Skeletal muscle satellite cell (primary cell): ENCODE results near the gene FAM186B.

ENCODE experiments used
- H3K27me3 ChIP-seq: 2 replicates; pipeline ENCODE4 v1.7.0; 2013; ENCODE audit warnings: low read length; ENCODE audit not compliant: control insufficient read depth, insufficient read depth
- H3K36me3 ChIP-seq: 2 replicates; pipeline ENCODE4 v1.7.0; 2013; ENCODE audit warnings: mild to moderate bottlenecking, control low read depth, low read length; ENCODE audit not compliant: insufficient read depth
- H3K4me1 ChIP-seq: 2 replicates; pipeline ENCODE4 v1.7.0; 2013; ENCODE audit warnings: low read length; ENCODE audit not compliant: control insufficient read depth, insufficient read depth
- H3K4me2 ChIP-seq: 2 replicates; pipeline ENCODE4 v1.7.0; 2013; ENCODE audit warnings: mild to moderate bottlenecking, low read length
- H3K4me3 ChIP-seq: 2 replicates; pipeline ENCODE4 v1.7.0; 2013; ENCODE audit warnings: low read length
- H3K9ac ChIP-seq: 2 replicates; pipeline ENCODE4 v1.7.0; 2013; ENCODE audit warnings: mild to moderate bottlenecking, low read depth, low read length, moderate library complexity
- H3K9me3 ChIP-seq: replicated peaks from 2 replicates; pipeline ENCODE4 v1.7.0; 2013; ENCODE audit warnings: mild to moderate bottlenecking, control low read depth, low read length

Gene FAM186B

GRCh38 chr12:49553512-49554088, 51.8 kb downstream of the FAM186B start:
- no peak overlapping the region for H3K4me3 ChIP-seq
- H3K4me2 ChIP-seq = no peak overlapping the region
- H3K36me3 ChIP-seq = peaks cover 11% of the 10 kb centered on the region
- peaks cover 34% of the 10 kb centered on the region for H3K27me3 ChIP-seq
- H3K9me3 ChIP-seq = no peaks in the 10 kb centered on the region
- H3K4me1 ChIP-seq = peaks cover 8% of the 10 kb centered on the region
- no peak overlapping the region for H3K9ac ChIP-seq

- Histone ChIP-seq H3K27me3 (peaks cover 41% of the 10 kb centered on the region), H3K4me1 (peaks cover 10% of the 10 kb centered on the region), H3K4me2 (no peak overlapping the region), H3K9me3 (no peaks in the 10 kb centered on the region), H3K4me3 (no peak overlapping the region), H3K9ac (no peak overlapping the region), H3K36me3 (peaks cover 6% of the 10 kb centered on the region)
Observed at GRCh38 chr12:49552899-49553298, 52.5 kb downstream of the FAM186B start.

GRCh38 chr12:49552425-49552824, 53.0 kb downstream of the FAM186B start:
- no peak overlapping the region for H3K9ac ChIP-seq
- H3K4me1 ChIP-seq = peaks cover 10% of the 10 kb centered on the region
- H3K36me3 ChIP-seq = peaks cover 2% of the 10 kb centered on the region
- H3K27me3 ChIP-seq = peaks cover 46% of the 10 kb centered on the region
- H3K9me3 ChIP-seq = no peaks in the 10 kb centered on the region
- no peak overlapping the region for H3K4me2 ChIP-seq
- no peak overlapping the region for H3K4me3 ChIP-seq

GRCh38 chr12:49552014-49552413, 53.4 kb downstream of the FAM186B start:
- H3K9me3 ChIP-seq = no peaks in the 10 kb centered on the region
- H3K36me3 ChIP-seq = no peaks in the 10 kb centered on the region
- H3K4me1 ChIP-seq = peaks cover 10% of the 10 kb centered on the region
- H3K4me2 ChIP-seq = no peak overlapping the region
- no peak overlapping the region for H3K4me3 ChIP-seq
- H3K9ac ChIP-seq = no peak overlapping the region
- H3K27me3 ChIP-seq = peaks cover 50% of the 10 kb centered on the region

- peaks cover 56% of the 10 kb centered on the region for H3K27me3 ChIP-seq
- H3K9ac ChIP-seq = no peak overlapping the region
- peaks cover 10% of the 10 kb centered on the region for H3K4me1 ChIP-seq
- H3K4me2 ChIP-seq = no peak overlapping the region
- no peaks in the 10 kb centered on the region for H3K9me3 ChIP-seq
- no peaks in the 10 kb centered on the region for H3K36me3 ChIP-seq
- H3K4me3 ChIP-seq = no peak overlapping the region
Observed at GRCh38 chr12:49550693-49551252, 54.7 kb downstream of the FAM186B start.

GRCh38 chr12:49549735-49550692, 55.4 kb downstream of the FAM186B start:
- Histone ChIP-seq H3K4me3 (no peak overlapping the region), H3K4me1 (peaks cover 10% of the 10 kb centered on the region), H3K9ac (no peak overlapping the region), H3K36me3 (no peaks in the 10 kb centered on the region), H3K27me3 (peaks cover 61% of the 10 kb centered on the region), H3K4me2 (no peak overlapping the region), H3K9me3 (no peaks in the 10 kb centered on the region)

GRCh38 chr12:49548822-49549648, 56.4 kb downstream of the FAM186B start:
- Histone ChIP-seq H3K36me3 (no peaks in the 10 kb centered on the region), H3K4me3 (peak overlapping the region; percentile 31), H3K4me1 (peaks cover 10% of the 10 kb centered on the region), H3K4me2 (peak overlapping the region; percentile 69), H3K9me3 (no peaks in the 10 kb centered on the region), H3K27me3 (peaks cover 71% of the 10 kb centered on the region), H3K9ac (no peak overlapping the region)

- Histone ChIP-seq H3K4me3 (peak overlapping the region; percentile 31), H3K4me2 (peak overlapping the region; percentile 69), H3K27me3 (peaks cover 77% of the 10 kb centered on the region), H3K4me1 (peaks cover 10% of the 10 kb centered on the region), H3K9me3 (no peaks in the 10 kb centered on the region), H3K36me3 (no peaks in the 10 kb centered on the region), H3K9ac (no peak overlapping the region)
Observed at GRCh38 chr12:49548481-49548821, 57.0 kb downstream of the FAM186B start.

GRCh38 chr12:49547090-49547690, 58.2 kb downstream of the FAM186B start:
- H3K4me2 ChIP-seq = no peak overlapping the region
- H3K4me3 ChIP-seq = no peak overlapping the region
- H3K27me3 ChIP-seq = peaks cover 75% of the 10 kb centered on the region
- H3K36me3 ChIP-seq = no peaks in the 10 kb centered on the region
- peaks cover 10% of the 10 kb centered on the region for H3K4me1 ChIP-seq
- H3K9me3 ChIP-seq = no peaks in the 10 kb centered on the region
- H3K9ac ChIP-seq = no peak overlapping the region

- Histone ChIP-seq H3K36me3 (no peaks in the 10 kb centered on the region), H3K4me2 (no peak overlapping the region), H3K27me3 (peaks cover 68% of the 10 kb centered on the region), H3K4me3 (no peak overlapping the region), H3K9me3 (no peaks in the 10 kb centered on the region), H3K4me1 (peaks cover 10% of the 10 kb centered on the region), H3K9ac (no peak overlapping the region)
Observed at GRCh38 chr12:49546481-49546880, 59.0 kb downstream of the FAM186B start.

GRCh38 chr12:49545815-49546214, 59.6 kb downstream of the FAM186B start:
- Histone ChIP-seq H3K36me3 (no peaks in the 10 kb centered on the region), H3K4me3 (no peak overlapping the region), H3K4me2 (no peak overlapping the region), H3K4me1 (peaks cover 10% of the 10 kb centered on the region), H3K9me3 (no peaks in the 10 kb centered on the region), H3K9ac (no peak overlapping the region), H3K27me3 (peaks cover 65% of the 10 kb centered on the region)
